RWPE1 (cell line): ENCODE measurements around the gene EML1.

Experiments
- CTCF ChIA-PET: fragments of 350-600 bp; sonication (Branson Sonifier 250); formaldehyde crosslinking; extraction: SDS; loops from one replicate; lab custom pipeline; 2021; lab: Yijun Ruan, JAX
- POLR2A ChIA-PET: fragments of 400-600 bp; formaldehyde crosslinking; extraction: SDS; loops from one replicate; lab custom pipeline; 2020; ENCODE audit warnings: antibody characterized with exemption; ENCODE audit not compliant: low non-redundant PET; lab: Yijun Ruan, JAX
- DNase-seq: peaks from one replicate; pipeline ENCODE4 v3.0.0; 2012; ENCODE audit warnings: low spot score
- H3K27ac ChIP-seq: fragments of 450-650 bp; 2 replicates; pipeline ENCODE4 v1.5.1; 2017
- TF ChIP-seq, protein P1 (sequence below): fragments of 450-650 bp; conservative IDR thresholded peaks from 2 replicates; pipeline ENCODE4 v1.5.1; 2017; ENCODE audit warnings: low read depth, mild to moderate bottlenecking

Gene EML1

DNA sequence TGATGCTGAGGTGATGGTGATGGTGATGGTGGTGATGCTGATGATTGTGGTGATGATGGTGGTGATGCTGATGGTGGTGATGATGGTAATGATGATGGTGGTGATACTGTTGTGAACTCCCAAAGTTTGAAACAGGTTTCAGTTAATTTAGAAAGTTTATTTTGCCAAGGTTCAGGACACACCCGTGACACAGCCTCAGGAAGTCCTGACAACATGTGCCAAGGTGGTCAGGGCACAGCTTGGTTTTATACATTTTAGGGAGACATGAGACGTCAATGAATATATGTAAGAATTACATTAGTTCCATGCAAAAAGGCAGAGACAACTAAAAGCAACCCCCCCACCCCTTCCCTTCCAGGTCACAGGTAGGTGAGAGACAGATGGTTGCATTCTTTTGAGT, 159.2 kb downstream of the EML1 start:
- ChIA-PET POLR2A (no interaction called here), CTCF (no interaction called here)
- TF ChIP-seq, protein P1, sequence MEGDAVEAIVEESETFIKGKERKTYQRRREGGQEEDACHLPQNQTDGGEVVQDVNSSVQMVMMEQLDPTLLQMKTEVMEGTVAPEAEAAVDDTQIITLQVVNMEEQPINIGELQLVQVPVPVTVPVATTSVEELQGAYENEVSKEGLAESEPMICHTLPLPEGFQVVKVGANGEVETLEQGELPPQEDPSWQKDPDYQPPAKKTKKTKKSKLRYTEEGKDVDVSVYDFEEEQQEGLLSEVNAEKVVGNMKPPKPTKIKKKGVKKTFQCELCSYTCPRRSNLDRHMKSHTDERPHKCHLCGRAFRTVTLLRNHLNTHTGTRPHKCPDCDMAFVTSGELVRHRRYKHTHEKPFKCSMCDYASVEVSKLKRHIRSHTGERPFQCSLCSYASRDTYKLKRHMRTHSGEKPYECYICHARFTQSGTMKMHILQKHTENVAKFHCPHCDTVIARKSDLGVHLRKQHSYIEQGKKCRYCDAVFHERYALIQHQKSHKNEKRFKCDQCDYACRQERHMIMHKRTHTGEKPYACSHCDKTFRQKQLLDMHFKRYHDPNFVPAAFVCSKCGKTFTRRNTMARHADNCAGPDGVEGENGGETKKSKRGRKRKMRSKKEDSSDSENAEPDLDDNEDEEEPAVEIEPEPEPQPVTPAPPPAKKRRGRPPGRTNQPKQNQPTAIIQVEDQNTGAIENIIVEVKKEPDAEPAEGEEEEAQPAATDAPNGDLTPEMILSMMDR, result no peak
- no peak overlapping the region for H3K27ac ChIP-seq
- DNase-seq, result no peak

GRCh38 chr14:99955826-99956455, 162.7 kb downstream of the EML1 start:
- POLR2A ChIA-PET, result no interaction called here
- no peak overlapping the region for H3K27ac ChIP-seq
- TF ChIP-seq, protein P1, result no peak
- DNase-seq, result no peak
- CTCF ChIA-PET, result interaction anchor here (0.8 kb wide), 1 partner anchor 767 kb away, joined by 3 read pairs; no protein-coding TSS in a partner anchor

- POLR2A ChIA-PET, result interaction anchor here (0.5 kb wide), 1 partner anchor 443 kb away, joined by 3 read pairs; no protein-coding TSS in a partner anchor
- TF ChIP-seq, protein P1, result no peak
- no peak for DNase-seq
- no peak overlapping the region for H3K27ac ChIP-seq
- CTCF ChIA-PET, result interaction anchor here (0.7 to 1.3 kb wide), 2 partner anchors 11 to 231 kb away, joined by 3 to 10 read pairs; no protein-coding TSS in a partner anchor
These were observed 165.2 kb downstream of the EML1 start for GRCh38 chr14:99958380-99958779.

DNA sequence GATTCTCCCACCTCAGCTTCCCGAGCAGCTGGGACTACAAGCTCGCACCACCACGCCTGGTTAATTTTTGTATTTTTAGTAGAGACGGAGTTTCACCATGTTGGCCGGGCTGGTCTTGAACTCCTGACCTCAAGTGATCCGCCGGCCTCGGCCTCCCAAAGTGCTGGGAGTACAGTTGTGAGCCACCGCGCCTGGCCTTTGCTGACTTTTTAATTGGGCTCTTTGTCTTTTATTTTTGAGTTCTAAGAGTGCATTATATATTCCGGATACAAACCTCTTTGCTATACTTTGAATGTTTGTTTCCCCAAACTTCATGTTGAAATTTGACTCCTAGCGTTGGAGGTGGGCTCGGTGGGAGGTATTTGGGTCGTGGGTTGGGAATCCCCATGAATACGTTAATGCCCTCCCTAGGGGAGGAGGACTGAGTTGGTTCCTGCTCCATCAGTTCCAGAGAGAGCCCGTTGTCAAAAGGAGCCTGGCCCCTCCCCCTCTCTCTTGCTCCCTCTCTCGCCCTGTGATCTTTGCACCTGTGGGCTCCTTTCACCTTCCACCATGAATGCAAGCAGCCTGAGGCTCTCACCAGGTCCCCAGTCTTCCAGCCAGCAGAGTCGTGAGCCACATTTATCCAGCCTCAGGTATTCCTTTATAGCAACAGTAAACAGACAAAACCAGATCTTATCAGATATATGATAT, 168.8 kb downstream of the EML1 start:
- TF ChIP-seq, protein P1, result no peak
- no peak overlapping the region for H3K27ac ChIP-seq
- DNase-seq, result no peak
- POLR2A ChIA-PET, result no interaction called here
- CTCF ChIA-PET, result interaction anchor here (0.5 to 0.6 kb wide), 2 partner anchors 225 to 231 kb away, joined by 3 to 5 read pairs; no protein-coding TSS in a partner anchor

GRCh38 chr14:99964979-99965378, 171.8 kb downstream of the EML1 start:
- CTCF ChIA-PET, result interaction anchor here (0.5 to 0.6 kb wide), 2 partner anchors 127 to 228 kb away, joined by 3 to 4 read pairs; no protein-coding TSS in a partner anchor

More at GRCh38 chr14:99964979-99965378, 171.8 kb downstream of the EML1 start:
- no peak for DNase-seq
- TF ChIP-seq, protein P1, result no peak
- POLR2A ChIA-PET, result no interaction called here
- no peak overlapping the region for H3K27ac ChIP-seq
